Activated CD4-positive, alpha-beta T cell treated with anti-CD3 and anti-CD28 coated beads, Interleukin-2, amount 50 U/mL, for 16 hours (primary cell): Measurements from ENCODE around the gene CCDC107.
A peak's percentile ranks its signal among the peaks of the same experiment; 100 is the strongest.

Source experiments
- DNase-seq: peaks from one replicate; pipeline ENCODE4 v3.0.0-alpha.2; 2020

CCDC107 gene

GRCh38 chr9:35686222-35687203 lies 28.4 kb downstream of the CCDC107 start:
- DNase-seq = no peak

DNA sequence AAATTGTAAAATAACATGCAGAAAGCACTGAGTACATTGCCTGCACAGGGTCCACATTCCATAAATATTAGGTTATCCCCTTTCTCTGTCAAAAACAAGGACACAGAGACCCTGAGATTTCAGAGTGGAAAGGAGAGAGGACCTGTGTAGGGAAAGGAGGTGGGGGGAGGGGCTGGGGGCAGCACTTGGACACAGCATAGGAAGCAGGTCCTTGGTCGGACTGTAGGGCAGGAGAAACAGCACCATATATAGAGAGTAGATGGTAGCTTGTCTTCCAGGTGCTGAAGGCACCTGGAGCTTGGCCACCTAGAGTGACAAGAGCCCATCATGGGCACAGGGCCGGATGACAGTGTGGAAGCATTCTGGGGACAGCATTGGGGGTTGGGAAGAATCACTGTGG lies 29.2 kb downstream of the CCDC107 start:
- DNase-seq = no peak

DNA sequence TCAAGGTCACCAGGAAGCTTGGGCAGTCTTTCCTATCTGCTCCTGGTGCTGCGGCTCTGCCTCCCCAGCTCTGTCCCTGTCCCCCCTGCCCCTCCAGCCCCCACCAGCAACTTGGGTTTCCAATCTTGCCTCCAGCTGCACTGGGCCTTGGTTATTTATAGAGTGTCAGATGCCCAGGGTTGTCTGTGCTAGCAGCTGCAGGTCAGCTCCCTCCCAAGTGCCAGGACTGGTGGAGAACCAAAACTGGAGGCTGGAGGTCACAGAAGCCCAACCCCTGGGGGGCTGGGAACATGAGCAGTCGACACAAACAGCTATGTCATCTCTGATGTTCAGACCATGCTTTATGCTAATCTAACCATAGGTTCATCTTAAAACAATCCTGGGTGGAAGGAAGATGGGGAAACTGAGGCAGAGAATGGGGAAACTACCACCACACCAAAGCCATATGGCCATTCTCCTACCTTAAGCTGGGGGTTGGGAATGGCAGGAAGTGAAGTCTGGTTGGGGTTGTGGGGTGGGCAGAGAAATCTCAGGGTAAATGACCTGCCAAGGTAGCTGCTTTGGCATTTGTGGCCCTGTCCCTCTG lies 30.0 kb downstream of the CCDC107 start:
- DNase-seq = no peak

GRCh38 chr9:35688558-35689541 lies 30.8 kb downstream of the CCDC107 start:
- DNase-seq = peak; percentile 40

DNA sequence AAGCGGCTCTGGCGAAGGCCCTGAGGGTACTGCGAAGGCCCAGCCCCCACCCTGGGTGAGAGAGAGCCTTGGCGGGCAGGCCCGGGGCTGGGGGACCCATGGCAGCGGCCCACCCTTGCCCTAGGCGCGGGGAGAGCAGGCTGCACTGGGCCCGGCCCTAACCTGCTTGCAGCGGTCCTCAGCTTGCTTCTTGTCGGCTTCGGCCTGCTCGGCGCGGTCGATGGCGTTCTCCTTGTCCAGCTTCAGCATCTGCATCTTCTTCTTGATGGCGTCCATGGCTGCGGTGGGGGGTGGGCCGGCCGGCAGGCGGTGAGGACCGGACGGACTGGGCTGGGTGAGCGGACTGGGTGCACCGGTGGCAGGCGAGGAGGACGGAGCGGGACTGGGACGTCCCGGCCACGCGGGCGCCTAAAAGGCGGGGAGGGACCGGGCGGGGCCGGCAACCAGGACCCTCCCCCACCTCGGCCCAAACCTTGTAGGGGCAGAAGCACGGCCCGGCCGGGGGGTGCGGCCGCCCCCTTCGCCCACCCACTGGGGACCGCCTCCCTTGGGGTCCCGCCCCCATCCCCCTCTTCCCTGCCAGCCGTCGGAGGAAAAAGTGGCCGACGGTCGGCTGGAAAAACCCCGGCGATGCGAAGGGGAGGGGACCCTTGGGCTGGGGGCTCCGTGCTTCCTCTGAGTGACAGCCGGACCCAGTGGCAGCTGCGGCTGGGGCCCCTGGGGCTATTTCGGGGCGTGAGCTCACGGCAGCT lies 31.6 kb downstream of the CCDC107 start, which contains the start of gene TPM2:
TPM2 (minus strand) TSS at position 384 of the 752 bp plus-strand sequence; CDS start at position 276, 108 bp downstream.
- DNase-seq = no peak

DNA sequence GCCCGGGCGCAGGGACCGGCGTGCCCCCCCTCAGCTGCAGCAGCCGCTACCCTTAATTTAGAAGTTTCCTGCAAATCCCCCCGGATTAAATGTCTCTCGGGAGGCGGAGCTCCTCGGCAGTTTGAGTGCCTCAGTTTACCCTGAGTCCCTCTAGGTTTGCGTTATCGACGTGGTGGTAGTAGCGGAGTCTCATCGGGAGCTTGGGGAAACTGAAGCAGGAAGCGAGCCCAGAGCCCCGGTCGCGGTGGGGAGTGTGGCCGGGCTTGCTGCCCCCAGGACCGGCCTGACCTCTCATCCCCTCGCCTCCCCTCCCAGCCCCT lies 32.2 kb downstream of the CCDC107 start:
- no peak for DNase-seq

- DNase-seq = peak; percentile 11
These were observed 32.7 kb downstream of the CCDC107 start for GRCh38 chr9:35690614-35691333.

- no peak for DNase-seq
These were observed 33.2 kb downstream of the CCDC107 start for GRCh38 chr9:35691334-35691650.

DNA sequence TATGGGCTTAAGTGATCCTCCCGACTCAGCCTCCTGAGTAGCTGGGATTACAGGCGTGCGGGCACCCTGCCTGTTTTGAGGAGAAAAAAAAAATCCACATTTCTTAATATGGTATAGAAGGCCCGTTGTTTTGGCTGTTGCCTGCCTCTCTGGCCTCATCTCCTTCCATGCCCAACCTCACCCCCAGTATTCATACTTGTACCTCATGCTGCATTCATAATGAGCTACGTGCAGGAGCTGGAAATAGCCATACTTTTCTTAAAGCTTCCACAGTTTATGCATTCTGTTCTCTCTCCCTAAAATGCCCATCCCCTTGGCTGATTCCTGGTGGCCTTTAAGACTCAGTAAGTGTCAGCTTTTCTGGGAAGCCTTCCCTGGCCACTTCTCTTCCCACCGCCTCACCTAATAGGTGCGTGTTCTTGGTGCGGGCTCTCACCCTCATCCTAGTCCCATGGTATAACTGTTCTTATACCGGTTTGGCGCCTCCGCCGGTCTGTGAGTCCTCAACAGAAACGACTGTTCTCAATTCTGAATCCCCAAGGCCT lies 33.7 kb downstream of the CCDC107 start:
- DNase-seq = no peak

DNA sequence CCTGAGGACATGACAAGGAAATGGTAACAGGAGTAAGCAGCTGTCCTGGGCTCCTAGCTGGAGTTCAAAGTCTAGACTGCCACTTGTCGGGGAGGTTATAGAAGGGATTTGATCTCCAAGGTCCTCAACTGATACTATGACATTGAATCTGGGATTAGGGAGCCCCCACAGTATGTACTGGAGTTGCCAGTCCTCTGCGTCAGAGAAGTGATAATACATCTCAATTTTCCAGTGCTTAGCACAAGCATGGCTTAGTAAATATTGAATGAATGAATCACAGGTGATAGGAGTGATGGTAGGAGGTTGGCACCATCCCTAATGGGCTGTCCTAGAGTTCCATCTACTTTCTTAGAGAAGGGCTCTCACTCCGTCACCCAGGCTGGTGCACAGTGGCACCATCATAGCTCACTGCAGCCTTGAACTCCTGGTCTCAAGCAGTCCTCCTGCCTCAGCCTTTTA lies 37.9 kb downstream of the CCDC107 start:
- DNase-seq = no peak

DNA sequence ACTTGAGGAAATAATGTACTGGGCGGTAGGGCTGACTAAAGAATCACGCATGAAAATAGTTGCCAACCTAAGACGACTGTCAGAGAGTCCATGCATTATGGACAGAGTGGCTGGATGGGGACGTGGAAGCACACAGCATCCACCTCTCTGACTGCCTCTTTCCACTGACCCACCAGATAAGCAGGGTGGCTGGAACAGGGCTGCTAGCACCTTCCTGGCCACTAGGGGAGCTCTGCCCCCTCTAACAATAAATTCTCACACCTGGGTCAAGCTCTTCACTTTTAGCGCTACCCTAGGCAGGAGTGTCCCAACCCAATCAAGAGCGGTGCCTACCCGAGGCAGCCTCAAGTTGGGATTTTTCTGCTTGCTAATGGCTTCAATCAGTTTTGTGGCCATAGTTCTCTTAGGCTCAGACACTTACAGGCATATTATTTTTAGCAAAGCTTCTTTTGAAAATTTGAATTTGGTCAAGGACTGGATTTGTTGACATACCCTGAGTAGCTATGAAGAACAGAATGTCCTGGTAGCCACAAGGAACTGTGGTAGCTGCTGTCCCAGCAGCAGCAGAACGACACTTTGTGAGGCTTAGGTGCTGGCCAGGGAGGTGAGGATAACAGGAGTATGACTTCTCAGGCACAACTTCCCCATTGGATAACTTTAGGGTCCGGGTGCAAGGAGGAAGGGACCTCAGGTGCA lies 38.6 kb downstream of the CCDC107 start:
- DNase-seq = peak; percentile 57

GRCh38 chr9:35697486-35697885 lies 39.4 kb downstream of the CCDC107 start:
- DNase-seq = no peak

- DNase-seq = no peak
These were observed 40.1 kb downstream of the CCDC107 start for GRCh38 chr9:35698231-35698630.

DNA sequence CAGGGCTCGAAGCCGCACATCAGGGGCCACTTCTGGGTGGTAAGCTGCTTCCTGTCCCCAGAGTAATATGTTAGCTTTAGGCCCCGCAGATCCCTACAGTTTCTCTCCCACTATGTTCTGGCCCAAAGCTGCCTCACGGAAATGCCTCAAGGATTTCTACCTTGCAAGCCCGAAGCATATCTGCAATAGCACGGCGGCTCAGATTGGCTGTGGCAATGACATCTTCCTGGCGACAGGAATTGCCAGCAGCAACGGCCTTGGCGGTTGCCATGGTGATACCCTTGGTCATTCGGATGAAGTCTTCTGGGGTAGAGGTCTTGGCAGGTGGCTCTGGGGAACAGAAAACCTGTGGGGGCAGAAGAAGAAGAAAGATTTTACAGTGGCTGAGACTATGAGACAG lies 41.9 kb downstream of the CCDC107 start:
- DNase-seq = no peak

DNA sequence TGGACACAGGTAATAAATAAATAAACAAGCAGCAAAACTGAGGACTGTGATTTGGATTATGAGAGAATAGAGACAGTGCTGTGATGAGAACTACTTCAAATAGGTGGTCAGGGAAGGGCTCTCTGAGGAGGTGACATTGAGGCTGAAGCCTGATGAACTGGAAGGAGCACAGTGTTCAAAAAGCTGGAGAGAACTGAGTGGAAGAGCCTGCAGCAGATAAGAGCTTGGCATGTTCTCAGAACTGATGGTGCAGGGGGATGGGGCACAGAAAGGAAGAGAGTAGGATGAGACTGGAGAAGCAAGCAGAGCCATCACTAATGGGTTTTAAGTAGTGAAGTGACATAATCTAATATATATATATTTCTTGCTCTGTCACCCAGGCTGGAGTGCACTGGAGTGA lies 42.9 kb downstream of the CCDC107 start:
- no peak for DNase-seq

DNA sequence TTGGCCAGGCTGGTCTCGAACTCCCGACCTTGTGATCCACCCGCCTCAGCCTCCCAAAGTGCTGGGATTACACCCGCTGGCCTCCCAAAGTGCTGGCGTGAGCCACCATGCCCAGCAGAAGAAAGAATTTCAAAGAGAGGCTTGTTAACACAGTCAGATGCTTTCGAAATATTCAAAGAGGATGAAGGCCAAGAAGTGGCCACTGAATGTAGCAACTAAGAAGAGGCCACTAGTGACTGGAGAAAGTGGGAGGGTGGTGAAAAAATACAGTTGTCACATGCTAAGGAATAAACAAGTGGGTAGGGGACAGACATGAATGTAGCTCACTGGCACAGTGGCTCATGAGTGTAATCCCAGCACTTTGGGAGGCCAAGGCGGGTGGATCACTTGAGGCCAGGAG lies 44.6 kb downstream of the CCDC107 start:
- DNase-seq = no peak

DNA sequence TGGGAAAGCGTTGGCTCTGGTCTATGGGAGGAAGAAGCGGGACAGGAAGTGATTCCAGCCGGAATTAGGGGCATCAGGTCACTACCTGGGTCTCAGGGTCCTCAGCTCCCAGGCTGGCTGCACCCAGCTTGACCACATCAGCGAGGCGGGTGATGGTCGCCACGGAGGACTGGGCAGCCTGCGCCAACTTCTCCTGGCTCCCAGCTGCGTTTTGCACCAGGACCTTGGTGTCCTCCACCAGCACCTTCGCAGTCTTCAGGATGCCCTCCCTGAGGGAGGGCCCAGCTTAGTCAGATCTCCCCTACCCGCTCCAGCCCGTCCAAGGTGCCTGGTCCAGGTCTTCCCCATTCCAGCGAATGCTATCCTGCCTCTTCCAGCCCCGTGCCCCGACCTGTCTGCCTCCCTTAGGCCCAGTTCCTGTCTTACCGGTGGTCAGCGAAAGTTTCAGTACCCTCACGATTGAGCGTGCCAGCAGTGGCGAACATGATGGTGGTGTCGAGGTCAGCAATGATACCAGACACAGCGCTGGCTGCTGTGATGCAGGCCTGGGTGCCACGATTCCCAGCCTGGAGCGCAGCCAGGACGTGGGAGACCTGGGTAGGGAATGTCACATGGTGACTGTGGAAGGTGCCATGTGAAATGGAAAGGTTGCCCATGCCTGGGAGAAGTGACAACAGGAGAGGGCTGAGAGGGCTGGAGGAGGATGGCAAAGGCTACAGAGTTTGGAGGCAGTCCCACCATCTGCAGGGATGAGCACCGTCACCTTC lies 46.0 kb downstream of the CCDC107 start:
- no peak for DNase-seq

- DNase-seq = no peak
These were observed 47.3 kb downstream of the CCDC107 start for GRCh38 chr9:35705372-35705771.

- no peak for DNase-seq
These were observed 47.8 kb downstream of the CCDC107 start for GRCh38 chr9:35705836-35706430.

DNA sequence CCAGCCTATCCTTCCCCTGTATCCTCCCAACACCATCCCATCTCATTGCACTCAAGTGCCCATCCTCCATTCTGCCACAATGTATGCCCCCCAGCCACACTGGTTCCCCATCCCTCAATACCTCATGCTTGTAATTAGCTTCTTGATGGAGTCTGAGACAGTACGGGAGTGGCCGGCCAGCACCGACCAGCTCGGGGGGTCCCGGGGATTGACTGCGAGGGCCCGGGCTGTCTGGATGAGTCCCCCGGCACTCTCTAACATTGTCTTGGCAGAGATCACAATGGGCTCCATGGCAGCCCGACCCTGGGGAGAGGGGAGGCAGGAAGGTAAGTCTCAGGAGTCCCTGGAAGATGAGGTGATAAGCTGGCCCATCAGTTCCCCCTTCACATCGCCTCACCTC lies 48.9 kb downstream of the CCDC107 start:
- DNase-seq = no peak
